H9 (cell line): ENCODE data around the gene TJAP1. TPM values are rescaled to one million over a fixed set of nuclear protein-coding genes. Genes with fewer than 3 reads are reported as not detected.

ENCODE experiments used
- DNase-seq: peaks from one replicate; pipeline ENCODE4 v3.0.0-alpha.2; 2017
- H2AFZ ChIP-seq: one replicate; pipeline ENCODE4 v1.6.1; 2013; ENCODE audit warnings: mild to moderate bottlenecking, low read length, control low read depth, moderate library complexity
- H2AK5ac ChIP-seq: 2 replicates; pipeline ENCODE4 v1.6.1; 2013; ENCODE audit warnings: low read length, control low read depth, mixed read lengths; ENCODE audit not compliant: insufficient read length
- H2BK120ac ChIP-seq: one replicate; pipeline ENCODE4 v1.6.1; 2013; ENCODE audit warnings: low read depth, mild to moderate bottlenecking, low read length, control low read depth, inconsistent platforms; ENCODE audit not compliant: poor library complexity, severe bottlenecking
- H2BK12ac ChIP-seq: 2 replicates; pipeline ENCODE4 v1.6.1; 2013; ENCODE audit warnings: low read length, control low read depth, mixed read lengths, low read depth; ENCODE audit not compliant: insufficient read length
- H2BK15ac ChIP-seq: 2 replicates; pipeline ENCODE4 v1.6.1; 2013; ENCODE audit warnings: low read depth, low read length, control low read depth
- H2BK20ac ChIP-seq: one replicate; pipeline ENCODE4 v1.6.1; 2013; ENCODE audit warnings: low read depth, mild to moderate bottlenecking, low read length, control low read depth, inconsistent platforms; ENCODE audit not compliant: poor library complexity, severe bottlenecking
- H2BK5ac ChIP-seq: 2 replicates; pipeline ENCODE4 v1.6.1; 2013; ENCODE audit warnings: low read length, control low read depth, mixed read lengths; ENCODE audit not compliant: insufficient read length
- H3K14ac ChIP-seq: 2 replicates; pipeline ENCODE4 v1.6.1; 2013; ENCODE audit warnings: low read length, control low read depth; ENCODE audit not compliant: insufficient read depth
- H3K18ac ChIP-seq: 2 replicates; pipeline ENCODE4 v1.6.1; 2013; ENCODE audit warnings: low read depth, mild to moderate bottlenecking, mixed read lengths, low read length, control low read depth; ENCODE audit not compliant: insufficient read length
- H3K23ac ChIP-seq: 2 replicates; pipeline ENCODE4 v1.6.1; 2013; ENCODE audit warnings: low read length, control low read depth, mixed read lengths, low read depth; ENCODE audit not compliant: insufficient read length
- H3K23me2 ChIP-seq: 2 replicates; pipeline ENCODE4 v1.6.1; 2013; ENCODE audit warnings: low read depth, mild to moderate bottlenecking, mixed read lengths, low read length, control low read depth; ENCODE audit not compliant: insufficient read length, poor library complexity, severe bottlenecking
- H3K27ac ChIP-seq: 2 replicates; pipeline ENCODE4 v1.5.1; 2013; ENCODE audit warnings: low read length, control low read depth, mixed read lengths, low read depth; ENCODE audit not compliant: insufficient read length
- H3K27me3 ChIP-seq: 2 replicates; pipeline ENCODE4 v1.6.1; 2013; ENCODE audit warnings: low read length, control low read depth, inconsistent platforms; ENCODE audit not compliant: insufficient read depth
- H3K4ac ChIP-seq: 2 replicates; pipeline ENCODE4 v1.6.1; 2013; ENCODE audit warnings: low read depth, mild to moderate bottlenecking, control low read depth, inconsistent platforms, low read length, moderate library complexity
- H3K4me1 ChIP-seq: 2 replicates; pipeline ENCODE4 v1.6.1; 2013; ENCODE audit warnings: low read length, control low read depth, inconsistent platforms; ENCODE audit not compliant: insufficient read depth
- H3K4me2 ChIP-seq: 2 replicates; pipeline ENCODE4 v1.6.1; 2013; ENCODE audit warnings: low read length, control low read depth, mixed read lengths; ENCODE audit not compliant: insufficient read length, insufficient read depth
- H3K56ac ChIP-seq: 2 replicates; pipeline ENCODE4 v1.6.1; 2013; ENCODE audit warnings: low read depth, mild to moderate bottlenecking, mixed read lengths, low read length, control low read depth; ENCODE audit not compliant: insufficient read length
- H3K79me1 ChIP-seq: 2 replicates; pipeline ENCODE4 v1.6.1; 2013; ENCODE audit warnings: low read depth, mild to moderate bottlenecking, moderate library complexity, low read length, control low read depth, inconsistent platforms; ENCODE audit not compliant: insufficient read depth, poor library complexity, severe bottlenecking
- H3K79me2 ChIP-seq: 2 replicates; pipeline ENCODE4 v1.6.1; 2013; ENCODE audit warnings: low read length, control low read depth, inconsistent platforms; ENCODE audit not compliant: insufficient read depth
- H3K9ac ChIP-seq: 2 replicates; pipeline ENCODE4 v1.6.1; 2013; ENCODE audit warnings: low read length, control low read depth, mixed read lengths; ENCODE audit not compliant: insufficient read length; ENCODE audit errors: extremely low read depth
- H3K9me3 ChIP-seq: one replicate; pipeline ENCODE4 v1.6.1; 2013; ENCODE audit warnings: low read depth, low read length, inconsistent platforms; ENCODE audit not compliant: control insufficient read depth
- H3T11ph ChIP-seq: one replicate; pipeline ENCODE4 v1.6.1; 2013; ENCODE audit warnings: mild to moderate bottlenecking, low read length, control low read depth, inconsistent platforms
- H4K20me1 ChIP-seq: one replicate; pipeline ENCODE4 v1.6.1; 2013; ENCODE audit not compliant: control insufficient read depth, insufficient read length, insufficient read depth
- H4K5ac ChIP-seq: 2 replicates; pipeline ENCODE4 v1.6.1; 2013; ENCODE audit warnings: low read depth, mild to moderate bottlenecking, mixed read lengths, low read length, control low read depth; ENCODE audit not compliant: insufficient read length
- H4K8ac ChIP-seq: replicated peaks from 2 replicates; pipeline ENCODE4 v1.6.1; 2013; ENCODE audit warnings: low read length, control low read depth, mixed read lengths, low read depth; ENCODE audit not compliant: insufficient read length
- H4K91ac ChIP-seq: 2 replicates; pipeline ENCODE4 v1.6.1; 2013; ENCODE audit warnings: low read depth, mild to moderate bottlenecking, moderate library complexity, mixed read lengths, low read length, control low read depth; ENCODE audit not compliant: insufficient read length
- H3K27ac Mint-ChIP-seq, 3 experiments: 2 replicates in 2 of 3; 3 replicates in 1 of 3; pipeline ENCODE4 v1.8.0; 2020 to 2021; ENCODE audit warnings: mixed read lengths in 3 of 3, mild to moderate bottlenecking in 1 of 3, moderate library complexity in 1 of 3
- H3K27me3 Mint-ChIP-seq: 2 replicates; pipeline ENCODE4 v1.8.0; 2021; ENCODE audit warnings: low read depth, mild to moderate bottlenecking, moderate library complexity, mixed read lengths
- H3K36me3 Mint-ChIP-seq, 3 experiments: 2 replicates in 2 of 3; 3 replicates in 1 of 3; pipeline ENCODE4 v1.8.0; 2020 to 2021; ENCODE audit warnings: low read depth in 3 of 3, mixed read lengths in 3 of 3; ENCODE audit not compliant: insufficient read depth in 1 of 3
- H3K4me1 Mint-ChIP-seq, 2 experiments: 2 replicates each; pipeline ENCODE4 v1.8.0; 2020; ENCODE audit warnings: mixed read lengths in 2 of 2
- H3K4me3 Mint-ChIP-seq, 2 experiments: 2 replicates in 1 of 2; 3 replicates in 1 of 2; pipeline ENCODE4 v1.8.0; 2020 to 2021; ENCODE audit warnings: mild to moderate bottlenecking in 2 of 2, mixed read lengths in 2 of 2, moderate library complexity in 1 of 2
- H3K9me3 Mint-ChIP-seq, 2 experiments: 2 replicates in 1 of 2; 3 replicates in 1 of 2; pipeline ENCODE4 v1.8.0; 2020; ENCODE audit warnings: mild to moderate bottlenecking in 2 of 2, mixed read lengths in 2 of 2, moderate library complexity in 1 of 2
- WGBS: extraction: QIAGEN DNeasy Blood & Tissue Kit; methylation state at CpG from one replicate; pipeline ENCODE4 v1.1.7; 2013; ENCODE audit warnings: missing lambda C conversion rate, low lambda C conversion rate, mixed read lengths; ENCODE audit not compliant: insufficient read length; ENCODE audit errors: extremely low coverage; 5-methylcytosine and 5-hydroxymethylcytosine counted together
- total RNA-seq: library from RNA; stranded (reverse); gene quantifications from 2 replicates; pipeline ENCODE4 v1.2.1, GENCODE V29; 2021
- TF ChIP-seq, protein P1 (sequence below): fragments of 200-600 bp; sonication (generic); conservative IDR thresholded peaks from 3 replicates; pipeline ENCODE4 v1.8.0; 2021; ENCODE audit warnings: antibody characterized with exemption, mild to moderate bottlenecking

TJAP1 gene
- total RNA-seq, 1 experiment from 2014 or later = 45.1 TPM

DNA sequence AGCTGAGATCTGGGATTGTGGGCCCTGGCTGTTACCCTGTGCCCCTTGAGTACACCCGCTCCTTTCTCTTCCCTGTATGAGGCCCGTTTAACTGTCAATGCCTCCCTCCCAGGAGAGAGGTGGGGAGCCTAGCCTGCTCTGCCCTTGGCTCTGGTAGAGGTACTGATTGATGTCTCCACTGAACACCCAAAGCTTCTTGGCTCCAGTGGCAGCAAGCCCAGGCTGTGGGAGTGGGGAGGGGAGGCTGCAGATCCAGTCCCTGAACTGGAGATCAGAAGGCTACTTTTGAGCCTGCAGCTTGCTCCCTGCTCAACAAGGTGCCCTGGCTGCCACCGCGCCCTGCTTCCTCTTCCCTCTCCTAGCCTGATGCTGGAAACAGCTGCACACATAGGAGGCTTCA is 25.3 kb downstream of the TJAP1 start:
- H3K4me1 Mint-ChIP-seq = 0 out of 4 replicates have a peak, but pooled peaks cover 0 to 2% of the 10 kb centered on the region in 2 experiments
- Histone ChIP-seq H3K9me3 (no peaks in the 10 kb centered on the region), H3K27ac (no peak overlapping the region)

More for the DNA sequence above, 25.3 kb downstream of the TJAP1 start:
- no peak overlapping the region for H2BK12ac ChIP-seq
- no CpG with 5 or more reads among the region's 4 CpGs for WGBS
- no peaks in the 10 kb centered on the region for H3K79me1 ChIP-seq
- no peak overlapping the region for H3K23ac ChIP-seq
- H3K27me3 Mint-ChIP-seq = peaks cover 5% of the 10 kb centered on the region
- H2BK120ac ChIP-seq = no peak overlapping the region
- H3K27ac Mint-ChIP-seq = no peak overlapping the region; a peak in 1 of 7 replicates
- H3K9me3 Mint-ChIP-seq = no peaks in the 10 kb centered on the region
- no peak overlapping the region for H3K4me3 Mint-ChIP-seq
- H4K20me1 ChIP-seq = no peaks in the 10 kb centered on the region
- TF ChIP-seq, protein P1, sequence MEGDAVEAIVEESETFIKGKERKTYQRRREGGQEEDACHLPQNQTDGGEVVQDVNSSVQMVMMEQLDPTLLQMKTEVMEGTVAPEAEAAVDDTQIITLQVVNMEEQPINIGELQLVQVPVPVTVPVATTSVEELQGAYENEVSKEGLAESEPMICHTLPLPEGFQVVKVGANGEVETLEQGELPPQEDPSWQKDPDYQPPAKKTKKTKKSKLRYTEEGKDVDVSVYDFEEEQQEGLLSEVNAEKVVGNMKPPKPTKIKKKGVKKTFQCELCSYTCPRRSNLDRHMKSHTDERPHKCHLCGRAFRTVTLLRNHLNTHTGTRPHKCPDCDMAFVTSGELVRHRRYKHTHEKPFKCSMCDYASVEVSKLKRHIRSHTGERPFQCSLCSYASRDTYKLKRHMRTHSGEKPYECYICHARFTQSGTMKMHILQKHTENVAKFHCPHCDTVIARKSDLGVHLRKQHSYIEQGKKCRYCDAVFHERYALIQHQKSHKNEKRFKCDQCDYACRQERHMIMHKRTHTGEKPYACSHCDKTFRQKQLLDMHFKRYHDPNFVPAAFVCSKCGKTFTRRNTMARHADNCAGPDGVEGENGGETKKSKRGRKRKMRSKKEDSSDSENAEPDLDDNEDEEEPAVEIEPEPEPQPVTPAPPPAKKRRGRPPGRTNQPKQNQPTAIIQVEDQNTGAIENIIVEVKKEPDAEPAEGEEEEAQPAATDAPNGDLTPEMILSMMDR = no peak
- no peak overlapping the region for H2BK15ac ChIP-seq
- H2AFZ ChIP-seq = no peak overlapping the region
- H2BK20ac ChIP-seq = no peak overlapping the region
- H3K18ac ChIP-seq = no peak overlapping the region
- DNase-seq = no peak
- H2AK5ac ChIP-seq = no peak overlapping the region
- no peaks in the 10 kb centered on the region for H3K4me1 ChIP-seq
- H2BK5ac ChIP-seq = no peak overlapping the region
- no peak overlapping the region for H4K5ac ChIP-seq
- no peaks in the 10 kb centered on the region for H3K79me2 ChIP-seq
- H3T11ph ChIP-seq = no peak overlapping the region
- no peak overlapping the region for H3K4ac ChIP-seq
- H4K8ac ChIP-seq = no peak overlapping the region
- no peaks in the 10 kb centered on the region for H3K23me2 ChIP-seq
- H3K27me3 ChIP-seq = no peaks in the 10 kb centered on the region
- H4K91ac ChIP-seq = no peak overlapping the region
- H3K14ac ChIP-seq = no peak overlapping the region
- H3K36me3 Mint-ChIP-seq = peaks cover 27 to 80% (median 65%) of the 10 kb centered on the region in 3 experiments
- H3K56ac ChIP-seq = no peak overlapping the region
- no peak overlapping the region for H3K9ac ChIP-seq
- H3K4me2 ChIP-seq = no peak overlapping the region
